ENCODE measurements around the gene TANC1. TPM values are rescaled to one million over a fixed set of nuclear protein-coding genes. Genes with fewer than 3 reads are reported as not detected.

TANC1 gene
- total RNA-seq, 4 donors from 2014 or later = 34.5 to 125 (median 47.0) TPM

GRCh38 chr2:159229476-159230144, 261.2 kb downstream of the TANC1 start:
- H3K27ac ChIP-seq = no peak overlapping the region
- no peaks in the 10 kb centered on the region for H3K27me3 ChIP-seq
- H3K36me3 ChIP-seq = peaks cover 0 to 17% (median 7%) of the 10 kb centered on the region in 4 donors
- TF ChIP-seq POLR2AphosphoS5 (IDR thresholded peaks at IDR 0.05) = no peak
- TF ChIP-seq EP300 (IDR thresholded peaks at IDR 0.05; ENCODE audit: low read depth) = no peak
- TF ChIP-seq, protein P1, sequence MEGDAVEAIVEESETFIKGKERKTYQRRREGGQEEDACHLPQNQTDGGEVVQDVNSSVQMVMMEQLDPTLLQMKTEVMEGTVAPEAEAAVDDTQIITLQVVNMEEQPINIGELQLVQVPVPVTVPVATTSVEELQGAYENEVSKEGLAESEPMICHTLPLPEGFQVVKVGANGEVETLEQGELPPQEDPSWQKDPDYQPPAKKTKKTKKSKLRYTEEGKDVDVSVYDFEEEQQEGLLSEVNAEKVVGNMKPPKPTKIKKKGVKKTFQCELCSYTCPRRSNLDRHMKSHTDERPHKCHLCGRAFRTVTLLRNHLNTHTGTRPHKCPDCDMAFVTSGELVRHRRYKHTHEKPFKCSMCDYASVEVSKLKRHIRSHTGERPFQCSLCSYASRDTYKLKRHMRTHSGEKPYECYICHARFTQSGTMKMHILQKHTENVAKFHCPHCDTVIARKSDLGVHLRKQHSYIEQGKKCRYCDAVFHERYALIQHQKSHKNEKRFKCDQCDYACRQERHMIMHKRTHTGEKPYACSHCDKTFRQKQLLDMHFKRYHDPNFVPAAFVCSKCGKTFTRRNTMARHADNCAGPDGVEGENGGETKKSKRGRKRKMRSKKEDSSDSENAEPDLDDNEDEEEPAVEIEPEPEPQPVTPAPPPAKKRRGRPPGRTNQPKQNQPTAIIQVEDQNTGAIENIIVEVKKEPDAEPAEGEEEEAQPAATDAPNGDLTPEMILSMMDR (IDR thresholded peaks at IDR 0.05) = no peak
- TF ChIP-seq POLR2A (IDR thresholded peaks at IDR 0.05) = no peak
- peaks cover 0 to 8% (median 2%) of the 10 kb centered on the region in 4 donors for H3K4me1 ChIP-seq
- no peak overlapping the region for H3K4me3 ChIP-seq
- H3K9me3 ChIP-seq = no peaks in the 10 kb centered on the region
- WGBS, 2 donors (ENCODE audit: low coverage in 1 of 2) = 91% methylated on average over 15 of the region's 15 CpGs; no CpG with 5 or more reads in 1 of the 2 donors
- intact Hi-C loops (cut with DNase I; ENCODE audit: low total_unique reads) = no loop called here
- in situ Hi-C loops (cut with MboI; ENCODE audit: low pct_ligation_motif_present in 1 of 4, low pct_unique_long_range_greater_than_20kb in 1 of 4, low sequenced_read_pairs in 3 of 4) = no loop called here
- no peak for DNase-seq

- WGBS, 2 donors (ENCODE audit: low coverage in 1 of 2) = 96% methylated on average over 17 of the region's 19 CpGs; no CpG with 5 or more reads in 1 of the 2 donors
- no peaks in the 10 kb centered on the region for H3K9me3 ChIP-seq
- intact Hi-C loops (cut with DNase I; ENCODE audit: low total_unique reads) = no loop called here
- peaks cover 0 to 23% (median 11%) of the 10 kb centered on the region in 4 donors for H3K36me3 ChIP-seq
- no peak for DNase-seq
- H3K4me3 ChIP-seq = no peak overlapping the region
- no peak overlapping the region for H3K27ac ChIP-seq
- H3K27me3 ChIP-seq = no peaks in the 10 kb centered on the region
- peaks cover 0 to 8% (median 2%) of the 10 kb centered on the region in 4 donors for H3K4me1 ChIP-seq
- no peak for TF ChIP-seq POLR2A (IDR thresholded peaks at IDR 0.05)
- in situ Hi-C loops (cut with MboI; ENCODE audit: low pct_ligation_motif_present in 1 of 4, low pct_unique_long_range_greater_than_20kb in 1 of 4, low sequenced_read_pairs in 3 of 4) = no loop called here
Observed at GRCh38 chr2:159230145-159230877, 261.9 kb downstream of the TANC1 start.

- no peak overlapping the region for H3K4me3 ChIP-seq
- peaks cover 0 to 31% (median 13%) of the 10 kb centered on the region in 4 donors for H3K36me3 ChIP-seq
- H3K27me3 ChIP-seq = no peaks in the 10 kb centered on the region
- no peak for DNase-seq
- TF ChIP-seq POLR2AphosphoS5 (IDR thresholded peaks at IDR 0.05) (no peak), POLR2A (IDR thresholded peaks at IDR 0.05) (no peak), EP300 (IDR thresholded peaks at IDR 0.05; ENCODE audit: low read depth) (no peak)
- TF ChIP-seq, protein P1 (IDR thresholded peaks at IDR 0.05) = no peak
- in situ Hi-C loops (cut with MboI; ENCODE audit: low pct_ligation_motif_present in 1 of 4, low pct_unique_long_range_greater_than_20kb in 1 of 4, low sequenced_read_pairs in 3 of 4) = no loop called here
- intact Hi-C loops (cut with DNase I; ENCODE audit: low total_unique reads) = no loop called here
- H3K4me1 ChIP-seq = peaks cover 0 to 8% (median 2%) of the 10 kb centered on the region in 4 donors
- no peaks in the 10 kb centered on the region for H3K9me3 ChIP-seq
- H3K27ac ChIP-seq = no peak overlapping the region
- WGBS, 2 donors (ENCODE audit: low coverage in 1 of 2) = 44 to 46% methylated on average over 3 of the region's 3 CpGs
Observed at GRCh38 chr2:159232456-159233170, 264.2 kb downstream of the TANC1 start.

- Histone ChIP-seq H3K4me1 (peaks cover 0 to 8% (median 2%) of the 10 kb centered on the region in 4 donors), H3K4me3 (no peak overlapping the region), H3K27ac (no peak overlapping the region), H3K9me3 (no peaks in the 10 kb centered on the region), H3K36me3 (peaks cover 0 to 43% (median 17%) of the 10 kb centered on the region in 4 donors), H3K27me3 (no peaks in the 10 kb centered on the region)
- intact Hi-C loops (cut with DNase I; ENCODE audit: low total_unique reads) = no loop called here
- no peak for DNase-seq
- in situ Hi-C loops (cut with MboI; ENCODE audit: low pct_ligation_motif_present in 1 of 4, low pct_unique_long_range_greater_than_20kb in 1 of 4, low sequenced_read_pairs in 3 of 4) = no loop called here
- 80 to 92% methylated on average over 6 of the region's 6 CpGs for WGBS, 2 donors (ENCODE audit: low coverage in 1 of 2)
- no peak for TF ChIP-seq EP300 (IDR thresholded peaks at IDR 0.05; ENCODE audit: low read depth)
- no peak for TF ChIP-seq POLR2A (IDR thresholded peaks at IDR 0.05)
- TF ChIP-seq POLR2AphosphoS5 (IDR thresholded peaks at IDR 0.05) = no peak
- TF ChIP-seq, protein P1 (IDR thresholded peaks at IDR 0.05) = no peak
Observed at GRCh38 chr2:159234868-159235267, 266.4 kb downstream of the TANC1 start.

Data from transverse colon (tissue), 4 donors.